DOHH2 (cell line): Measurements from ENCODE around the gene ZNF804B.
"Not testable (repeated sequence)": the region's sequence is repeated elsewhere in the genome, so short reads cannot be mapped to it uniquely, and the experiment has no call there.

Experiments
- H3F3A ChIP-seq: fragments of 200-600 bp; sonication (generic), shearing (Covaris generic); 2 replicates; pipeline ENCODE4 v1.6.0; 2016; ENCODE audit warnings: antibody characterized with exemption, mild to moderate bottlenecking; ENCODE audit not compliant: control insufficient read depth, insufficient read depth
- H3K27ac ChIP-seq: fragments of 200-600 bp; sonication (generic); 2 replicates; pipeline ENCODE4 v1.5.1; 2014; ENCODE audit warnings: low read depth, mild to moderate bottlenecking, low read length, moderate library complexity
- H3K27me3 ChIP-seq: fragments of 200-600 bp; sonication (generic); 2 replicates; pipeline ENCODE4 v1.6.1; 2014; ENCODE audit warnings: mild to moderate bottlenecking, low read length, mixed read lengths; ENCODE audit not compliant: control insufficient read depth
- H3K36me3 ChIP-seq: fragments of 200-600 bp; sonication (generic); 2 replicates; pipeline ENCODE4 v1.6.1; 2014; ENCODE audit warnings: mild to moderate bottlenecking, low read length, moderate library complexity, mixed read lengths; ENCODE audit not compliant: control insufficient read depth
- H3K4me1 ChIP-seq: fragments of 200-600 bp; sonication (generic); 2 replicates; pipeline ENCODE4 v1.6.1; 2014; ENCODE audit warnings: mild to moderate bottlenecking, low read length, mixed read lengths; ENCODE audit not compliant: control insufficient read depth
- H3K4me2 ChIP-seq: fragments of 200-600 bp; sonication (generic); 2 replicates; pipeline ENCODE4 v1.6.0; 2014; ENCODE audit warnings: mild to moderate bottlenecking, low read length, moderate library complexity
- H3K4me3 ChIP-seq: fragments of 200-600 bp; sonication (generic); 2 replicates; pipeline ENCODE4 v1.5.1; 2014; ENCODE audit warnings: mild to moderate bottlenecking, low read length, mixed read lengths
- H3K79me2 ChIP-seq: fragments of 200-600 bp; sonication (generic); 2 replicates; pipeline ENCODE4 v1.6.1; 2014; ENCODE audit warnings: mild to moderate bottlenecking, low read length, mixed read lengths; ENCODE audit not compliant: control insufficient read depth
- H3K9me2 ChIP-seq: fragments of 200-600 bp; sonication (generic); replicated peaks from 2 replicates; pipeline ENCODE4 v1.6.1; 2014; ENCODE audit warnings: mild to moderate bottlenecking, low read length, mixed read lengths; ENCODE audit not compliant: control insufficient read depth
- H3K9me3 ChIP-seq: fragments of 200-600 bp; sonication (generic); 2 replicates; pipeline ENCODE4 v1.6.1; 2014; ENCODE audit warnings: antibody characterized with exemption, low read length, mixed read lengths; ENCODE audit not compliant: control insufficient read depth, insufficient read depth
- H4K20me1 ChIP-seq: fragments of 200-600 bp; sonication (generic); 2 replicates; pipeline ENCODE4 v1.6.0; 2014; ENCODE audit warnings: low read depth, mild to moderate bottlenecking, antibody characterized with exemption, low read length, moderate library complexity; ENCODE audit not compliant: control insufficient read depth, insufficient read depth
- CTCF ChIP-seq: fragments of 200-600 bp; sonication (generic); IDR thresholded peaks from one replicate; pipeline ENCODE4 v1.5.1; 2014; ENCODE audit warnings: antibody characterized with exemption, mild to moderate bottlenecking, low read depth, low read length; ENCODE audit not compliant: poor library complexity, severe bottlenecking
- EZH2phosphoT487 ChIP-seq: fragments of 200-600 bp; sonication (generic); IDR thresholded peaks from 2 replicates; pipeline ENCODE4 v1.6.1; 2017; ENCODE audit warnings: borderline replicate concordance, mild to moderate bottlenecking, antibody characterized with exemption, low read length, moderate library complexity, mixed read lengths

ZNF804B gene

GRCh38 chr7:89223900-89224395 lies 464.4 kb downstream of the ZNF804B start:
- no peaks in the 10 kb centered on the region for H3K36me3 ChIP-seq
- H3K27me3 ChIP-seq = no peaks in the 10 kb centered on the region
- no peaks in the 10 kb centered on the region for H3F3A ChIP-seq
- TF ChIP-seq EZH2phosphoT487 (no peak), CTCF (no peak)
- H3K79me2 ChIP-seq = no peaks in the 10 kb centered on the region
- H3K9me3 ChIP-seq = no peaks in the 10 kb centered on the region
- H3K4me2 ChIP-seq = no peak overlapping the region
- no peaks in the 10 kb centered on the region for H3K4me1 ChIP-seq
- H4K20me1 ChIP-seq = no peaks in the 10 kb centered on the region
- no peak overlapping the region for H3K4me3 ChIP-seq
- no peak overlapping the region for H3K27ac ChIP-seq
- H3K9me2 ChIP-seq = no peaks in the 10 kb centered on the region

- not testable (repeated sequence) for H3K9me3 ChIP-seq, H3K27me3 ChIP-seq, H3F3A ChIP-seq
Measured at GRCh38 chr7:89228688-89229171, 469.2 kb downstream of the ZNF804B start.

DNA sequence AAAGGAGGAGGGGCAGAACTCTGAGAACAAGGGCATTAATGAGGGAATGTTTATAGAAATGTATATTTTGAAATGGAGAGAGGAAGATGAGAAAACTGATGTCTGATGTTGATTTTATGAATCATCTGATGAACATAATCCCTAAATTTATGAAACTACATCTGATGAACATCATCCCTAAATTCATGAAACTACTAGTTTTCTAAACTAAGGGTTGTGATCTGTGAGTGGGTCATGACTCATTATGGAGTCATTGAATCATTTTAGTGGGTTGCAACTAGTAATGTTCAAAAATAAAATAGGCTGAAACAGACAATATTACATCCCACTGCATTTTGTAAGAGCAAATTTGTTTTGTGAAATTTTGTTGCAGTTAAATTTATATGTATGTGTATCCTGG lies 478.7 kb downstream of the ZNF804B start:
- Histone ChIP-seq H3F3A (no peaks in the 10 kb centered on the region), H3K9me2 (no peaks in the 10 kb centered on the region), H3K27ac (no peak overlapping the region), H3K4me3 (no peak overlapping the region), H3K27me3 (no peaks in the 10 kb centered on the region), H3K9me3 (no peaks in the 10 kb centered on the region), H3K4me2 (no peak overlapping the region), H3K4me1 (no peaks in the 10 kb centered on the region), H3K79me2 (no peaks in the 10 kb centered on the region), H3K36me3 (no peaks in the 10 kb centered on the region), H4K20me1 (no peaks in the 10 kb centered on the region)
- TF ChIP-seq CTCF = no peak
- no peak for TF ChIP-seq EZH2phosphoT487

More at GRCh38 chr7:89228688-89229171, 469.2 kb downstream of the ZNF804B start:
- H3K79me2 ChIP-seq, H3K36me3 ChIP-seq, H4K20me1 ChIP-seq, H3K4me1 ChIP-seq, H3K4me2 ChIP-seq, H3K9me2 ChIP-seq, H3K27ac ChIP-seq, H3K4me3 ChIP-seq: not testable (repeated sequence)

DNA sequence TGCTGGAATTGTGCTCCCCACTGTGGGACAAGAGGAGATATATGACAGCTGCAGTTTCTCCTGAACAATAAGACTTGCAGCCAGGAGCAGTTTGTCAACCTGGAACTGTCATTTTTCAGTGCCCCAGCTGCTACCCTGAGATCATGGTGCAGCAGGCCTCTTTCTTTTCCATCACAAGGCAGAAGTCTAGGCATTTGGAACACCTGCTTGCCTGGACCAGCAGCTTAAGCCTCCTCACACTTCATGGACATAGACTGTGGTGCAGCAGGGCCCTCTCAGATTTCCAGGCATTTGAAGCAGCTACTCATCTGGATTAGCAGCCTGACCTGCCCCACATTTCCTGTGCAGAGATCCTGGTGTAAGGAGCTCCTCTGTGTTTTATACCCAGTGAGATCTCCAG lies 486.7 kb downstream of the ZNF804B start:
- no peak overlapping the region for H3K4me3 ChIP-seq
- no peaks in the 10 kb centered on the region for H3K36me3 ChIP-seq
- no peaks in the 10 kb centered on the region for H3K79me2 ChIP-seq
- H3K9me2 ChIP-seq = no peaks in the 10 kb centered on the region
- H3K4me1 ChIP-seq = no peaks in the 10 kb centered on the region
- H4K20me1 ChIP-seq = no peaks in the 10 kb centered on the region
- no peak overlapping the region for H3K4me2 ChIP-seq
- peaks cover 10% of the 10 kb centered on the region; the same call in 1 of the 2 replicates for H3K9me3 ChIP-seq
- H3F3A ChIP-seq = no peaks in the 10 kb centered on the region
- no peak overlapping the region for H3K27ac ChIP-seq
- no peaks in the 10 kb centered on the region for H3K27me3 ChIP-seq
- TF ChIP-seq EZH2phosphoT487 (no peak), CTCF (no peak)
